Mesothelial cell of epicardium (in vitro differentiated cells): ENCODE results near the gene CCDC149. TPM values are rescaled to one million over a fixed set of nuclear protein-coding genes. Genes with fewer than 3 reads are reported as not detected.
A peak's percentile ranks its signal among the peaks of the same experiment; 100 is the strongest.

Source experiments
- DNase-seq, 2 experiments: peaks; one replicate each; pipeline ENCODE4 v3.0.0; 2021; ENCODE audit warnings: low spot score in 2 of 2; ENCODE audit not compliant: unreplicated experiment in 2 of 2
- H3K27ac Mint-ChIP-seq: 2 replicates; pipeline ENCODE4 v1.8.0; 2021; ENCODE audit warnings: mixed read lengths
- H3K27me3 Mint-ChIP-seq: 2 replicates; pipeline ENCODE4 v1.8.0; 2021; ENCODE audit warnings: low read depth, mixed read lengths
- H3K36me3 Mint-ChIP-seq: 2 replicates; pipeline ENCODE4 v1.8.0; 2021; ENCODE audit warnings: mixed read lengths
- H3K4me1 Mint-ChIP-seq: 2 replicates; pipeline ENCODE4 v1.8.0; 2021; ENCODE audit warnings: mixed read lengths
- H3K4me3 Mint-ChIP-seq: 2 replicates; pipeline ENCODE4 v1.8.0; 2021; ENCODE audit warnings: mild to moderate bottlenecking, moderate library complexity, mixed read lengths
- H3K9me3 Mint-ChIP-seq: 2 replicates; pipeline ENCODE4 v1.8.0; 2021; ENCODE audit warnings: mixed read lengths
- total RNA-seq: library from RNA; stranded (reverse); gene quantifications from 3 replicates; pipeline ENCODE4 v1.2.1, GENCODE V29; 2021
- TF ChIP-seq, protein P1 (sequence below): fragments of 200-600 bp; sonication (generic); IDR thresholded peaks from one replicate; pipeline ENCODE4 v1.5.0; 2021; ENCODE audit warnings: antibody characterized with exemption; ENCODE audit not compliant: unreplicated experiment

Gene CCDC149
- total RNA-seq, result 15.3 to 17.6 TPM (median 16.2 TPM) in 3 replicates

DNA sequence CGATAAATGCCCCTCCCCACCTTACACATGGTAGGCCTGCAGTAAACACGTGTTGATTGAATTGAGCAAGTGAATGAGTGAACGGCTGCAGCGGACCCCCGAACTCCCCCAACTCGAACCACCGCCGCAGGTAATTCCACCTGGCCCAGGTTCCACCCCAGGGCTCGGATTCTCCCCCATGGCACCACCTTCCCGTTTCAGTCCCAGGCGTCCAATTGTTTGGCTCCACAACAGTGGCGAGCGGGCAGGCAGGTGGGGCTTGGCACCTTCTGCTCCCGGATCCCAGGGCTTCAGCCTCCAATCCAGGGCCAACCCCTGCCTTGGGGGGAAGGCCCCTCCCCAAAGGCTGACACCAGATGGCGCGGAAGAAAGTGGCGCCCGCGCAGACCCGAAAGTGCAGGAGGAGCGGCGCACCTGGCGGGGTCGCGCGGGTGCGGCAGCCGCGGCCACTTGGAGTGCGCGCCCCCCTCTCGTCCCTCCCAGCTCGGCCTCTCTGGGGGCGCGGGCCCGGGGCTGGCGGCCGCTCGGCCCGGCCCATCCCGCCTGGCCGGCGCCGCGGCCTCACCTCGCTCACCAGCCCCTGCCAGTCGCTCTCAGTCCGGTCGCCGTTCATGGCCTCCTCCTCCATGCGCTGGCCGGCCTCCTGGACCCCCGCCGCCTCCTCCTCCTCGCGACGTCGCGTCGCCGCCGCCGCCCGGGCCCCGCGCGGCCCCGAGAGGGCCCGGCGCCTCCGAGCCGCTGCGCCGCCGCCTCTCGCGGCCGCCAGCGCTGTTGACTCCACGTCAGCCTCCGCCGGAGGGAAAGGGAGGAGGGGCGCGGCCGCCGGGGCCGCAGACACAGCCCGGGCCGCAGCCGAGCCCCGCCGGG, at the start of gene CCDC149:
Gene CCDC149, minus strand, starts transcription at position 791 of the 867 bp plus-strand sequence. Its CDS starts 178 bp downstream, at position 613.
- H3K9me3 Mint-ChIP-seq, result peaks cover 22% of the 10 kb centered on the region
- TF ChIP-seq, protein P1, sequence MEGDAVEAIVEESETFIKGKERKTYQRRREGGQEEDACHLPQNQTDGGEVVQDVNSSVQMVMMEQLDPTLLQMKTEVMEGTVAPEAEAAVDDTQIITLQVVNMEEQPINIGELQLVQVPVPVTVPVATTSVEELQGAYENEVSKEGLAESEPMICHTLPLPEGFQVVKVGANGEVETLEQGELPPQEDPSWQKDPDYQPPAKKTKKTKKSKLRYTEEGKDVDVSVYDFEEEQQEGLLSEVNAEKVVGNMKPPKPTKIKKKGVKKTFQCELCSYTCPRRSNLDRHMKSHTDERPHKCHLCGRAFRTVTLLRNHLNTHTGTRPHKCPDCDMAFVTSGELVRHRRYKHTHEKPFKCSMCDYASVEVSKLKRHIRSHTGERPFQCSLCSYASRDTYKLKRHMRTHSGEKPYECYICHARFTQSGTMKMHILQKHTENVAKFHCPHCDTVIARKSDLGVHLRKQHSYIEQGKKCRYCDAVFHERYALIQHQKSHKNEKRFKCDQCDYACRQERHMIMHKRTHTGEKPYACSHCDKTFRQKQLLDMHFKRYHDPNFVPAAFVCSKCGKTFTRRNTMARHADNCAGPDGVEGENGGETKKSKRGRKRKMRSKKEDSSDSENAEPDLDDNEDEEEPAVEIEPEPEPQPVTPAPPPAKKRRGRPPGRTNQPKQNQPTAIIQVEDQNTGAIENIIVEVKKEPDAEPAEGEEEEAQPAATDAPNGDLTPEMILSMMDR, result no peak
- peaks cover 17% of the 10 kb centered on the region for H3K4me1 Mint-ChIP-seq
- H3K27me3 Mint-ChIP-seq, result no peaks in the 10 kb centered on the region
- peaks cover 34% of the 10 kb centered on the region for H3K36me3 Mint-ChIP-seq
- H3K4me3 Mint-ChIP-seq, result peak within 1 kb of the TSS; percentile 80
- DNase-seq, result peak; percentile 42 to 71
- peak within 1 kb of the TSS; percentile 93 for H3K27ac Mint-ChIP-seq

DNA sequence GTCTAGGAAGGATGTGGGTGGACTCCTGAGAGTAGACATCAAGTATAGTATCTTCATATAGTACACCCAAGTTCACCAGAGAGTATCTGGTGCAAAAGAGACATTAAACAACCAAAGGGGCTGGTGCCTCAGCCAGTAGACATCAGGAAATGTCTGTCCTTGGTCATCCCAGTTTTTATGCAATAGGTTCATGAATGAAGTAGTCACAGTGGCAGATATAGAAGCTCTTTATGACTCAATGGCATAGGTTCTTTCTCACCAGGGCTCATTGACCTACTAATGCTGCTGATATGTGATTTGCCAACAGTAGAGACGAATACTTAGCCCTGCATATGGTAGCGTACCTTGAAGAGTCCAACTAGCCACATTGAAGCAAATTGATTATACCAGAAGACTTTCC, 45.0 kb upstream of the CCDC149 start:
- Mint-ChIP-seq H3K27me3 (no peaks in the 10 kb centered on the region), H3K9me3 (peaks cover 9% of the 10 kb centered on the region), H3K4me3 (no peak overlapping the region), H3K36me3 (peaks cover 2% of the 10 kb centered on the region), H3K4me1 (no peaks in the 10 kb centered on the region), H3K27ac (no peak overlapping the region)
- no peak for DNase-seq
- TF ChIP-seq, protein P1, result no peak

DNA sequence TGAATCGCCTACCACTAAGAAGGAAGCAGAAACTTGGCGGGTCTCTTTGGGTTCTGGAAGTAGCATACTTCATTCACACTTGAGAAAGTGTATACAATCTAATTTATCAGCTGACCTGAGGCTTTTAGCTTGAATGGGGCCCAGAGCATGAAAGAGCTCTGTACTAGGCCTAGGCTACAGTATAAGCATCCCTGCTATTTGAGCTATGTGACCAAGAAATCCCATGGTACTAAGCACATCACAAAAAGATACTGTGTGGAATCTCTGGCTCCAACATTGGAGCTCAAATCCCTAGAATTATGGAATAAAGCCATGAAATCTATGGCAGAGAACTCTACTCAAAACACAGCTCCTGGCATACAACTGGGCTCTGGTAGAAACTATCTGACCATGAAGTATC, 43.9 kb upstream of the CCDC149 start:
- Mint-ChIP-seq H3K36me3 (peaks cover 2% of the 10 kb centered on the region), H3K4me1 (no peaks in the 10 kb centered on the region), H3K9me3 (peaks cover 9% of the 10 kb centered on the region), H3K4me3 (no peak overlapping the region), H3K27ac (no peak overlapping the region), H3K27me3 (no peaks in the 10 kb centered on the region)
- DNase-seq, result no peak
- TF ChIP-seq, protein P1, result no peak

DNA sequence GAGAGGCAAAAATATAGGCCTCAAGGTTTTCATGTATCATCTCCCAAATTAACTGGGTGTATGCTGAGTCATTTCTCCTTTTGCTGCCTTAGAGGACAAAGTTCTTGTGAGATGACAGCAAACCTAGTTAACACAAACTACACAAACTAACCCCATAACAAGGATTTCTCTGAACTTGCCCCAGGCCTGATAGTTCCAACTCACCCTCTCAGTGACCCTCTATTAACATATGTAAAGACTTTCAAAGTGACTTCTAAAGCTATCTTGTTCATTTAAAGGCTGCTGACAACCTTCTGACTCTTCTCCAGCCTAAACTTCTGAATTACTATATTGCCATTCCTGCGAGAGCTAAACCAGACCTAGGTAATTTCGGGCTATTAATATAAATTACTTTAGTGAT, 43.2 kb upstream of the CCDC149 start:
- H3K27ac Mint-ChIP-seq, result no peak overlapping the region
- TF ChIP-seq, protein P1, result no peak
- DNase-seq, result no peak
- peaks cover 9% of the 10 kb centered on the region for H3K9me3 Mint-ChIP-seq
- peaks cover 2% of the 10 kb centered on the region for H3K36me3 Mint-ChIP-seq
- H3K4me1 Mint-ChIP-seq, result no peaks in the 10 kb centered on the region
- H3K4me3 Mint-ChIP-seq, result no peak overlapping the region
- no peaks in the 10 kb centered on the region for H3K27me3 Mint-ChIP-seq

DNA sequence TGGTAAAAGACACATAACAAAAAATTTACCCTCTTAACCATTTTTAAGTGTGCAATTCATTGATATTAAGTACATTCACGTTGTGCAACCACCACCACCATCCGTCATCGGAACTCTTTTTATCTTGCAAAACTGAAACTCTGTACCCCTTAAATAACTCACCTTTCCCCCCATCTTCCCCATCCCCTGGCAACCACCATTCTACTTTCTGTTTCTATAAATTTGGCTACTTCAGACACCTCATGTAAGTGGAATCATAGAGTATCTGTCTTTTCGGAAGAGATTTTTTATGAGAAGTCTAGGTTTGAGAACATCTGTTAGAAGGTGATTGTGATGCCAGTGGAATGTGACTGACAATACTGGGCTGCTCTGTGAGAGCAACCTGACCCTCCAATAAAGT, 39.8 kb upstream of the CCDC149 start:
- H3K36me3 Mint-ChIP-seq, result peaks cover 2% of the 10 kb centered on the region

More for the DNA sequence above, 39.8 kb upstream of the CCDC149 start:
- no peak overlapping the region for H3K27ac Mint-ChIP-seq
- TF ChIP-seq, protein P1, result no peak
- H3K4me3 Mint-ChIP-seq, result no peak overlapping the region
- no peaks in the 10 kb centered on the region for H3K27me3 Mint-ChIP-seq
- H3K9me3 Mint-ChIP-seq, result peaks cover 7% of the 10 kb centered on the region
- H3K4me1 Mint-ChIP-seq, result no peaks in the 10 kb centered on the region
- DNase-seq, result no peak
